ENCODE data around the gene CACNA1C.
"Not testable (repeated sequence)": the region's sequence is repeated elsewhere in the genome, so short reads cannot be mapped to it uniquely, and the experiment has no call there.

The CACNA1C gene

GRCh38 chr12:2239381-2239871 is 186.6 kb downstream of the CACNA1C start:
- no peak for DNase-seq

GRCh38 chr12:2240390-2240789 is 187.6 kb downstream of the CACNA1C start:
- no peak for DNase-seq

GRCh38 chr12:2240984-2241383 is 188.2 kb downstream of the CACNA1C start:
- no peak for DNase-seq

- DNase-seq: no peak
These were observed 189.4 kb downstream of the CACNA1C start for GRCh38 chr12:2242216-2242615.

- DNase-seq: no peak
These were observed 190.0 kb downstream of the CACNA1C start for GRCh38 chr12:2242816-2243215.

GRCh38 chr12:2243275-2243674 is 190.5 kb downstream of the CACNA1C start:
- no peak for DNase-seq

- no peak for DNase-seq
These were observed 191.4 kb downstream of the CACNA1C start for GRCh38 chr12:2244013-2244861.

- DNase-seq: no peak
These were observed 193.6 kb downstream of the CACNA1C start for GRCh38 chr12:2246358-2246757.

GRCh38 chr12:2247120-2247519 is 194.3 kb downstream of the CACNA1C start:
- no peak for DNase-seq

GRCh38 chr12:2247596-2247995 is 194.8 kb downstream of the CACNA1C start:
- no peak for DNase-seq

GRCh38 chr12:2248087-2248900 is 195.5 kb downstream of the CACNA1C start:
- DNase-seq: no peak

- no peak for DNase-seq
These were observed 196.2 kb downstream of the CACNA1C start for GRCh38 chr12:2248901-2249381.

GRCh38 chr12:2250797-2251196 is 198.0 kb downstream of the CACNA1C start:
- DNase-seq: no peak

- DNase-seq: no peak
These were observed 198.9 kb downstream of the CACNA1C start for GRCh38 chr12:2251526-2252209.

GRCh38 chr12:2255311-2255710 is 202.5 kb downstream of the CACNA1C start:
- DNase-seq: no peak

GRCh38 chr12:2255731-2256130 is 202.9 kb downstream of the CACNA1C start:
- DNase-seq: not testable (repeated sequence)

GRCh38 chr12:2256453-2256852 is 203.7 kb downstream of the CACNA1C start:
- no peak for DNase-seq

GRCh38 chr12:2256915-2257314 is 204.1 kb downstream of the CACNA1C start:
- no peak for DNase-seq

- DNase-seq: no peak
These were observed 205.2 kb downstream of the CACNA1C start for GRCh38 chr12:2258025-2258424.

- DNase-seq: no peak
These were observed 206.6 kb downstream of the CACNA1C start for GRCh38 chr12:2259369-2259768.

GRCh38 chr12:2260441-2260840 is 207.7 kb downstream of the CACNA1C start:
- DNase-seq: no peak

- no peak for DNase-seq
These were observed 208.9 kb downstream of the CACNA1C start for GRCh38 chr12:2261708-2262107.

- no peak for DNase-seq
These were observed 209.7 kb downstream of the CACNA1C start for GRCh38 chr12:2262449-2262848.
